Activated CD4-positive, alpha-beta T cell treated with anti-CD3 and anti-CD28 coated beads, Interleukin-2, amount 10 ng/mL, durations not matched to agents 7 days and 5 days (primary cell): Measurements from ENCODE around the gene GNAI2. TPM values are rescaled to one million over a fixed set of nuclear protein-coding genes. Genes with fewer than 3 reads are reported as not detected.
"Not testable (repeated sequence)": the region's sequence is repeated elsewhere in the genome, so short reads cannot be mapped to it uniquely, and the experiment has no call there.

Experiments used
- CTCF ChIA-PET: fragments of 350-600 bp; sonication (Branson Sonifier 250); formaldehyde crosslinking; loops from one replicate; lab custom pipeline; 2021; ENCODE audit warnings: antibody characterized with exemption; lab: Charles Lee
- POLR2A ChIA-PET: fragments of 350-600 bp; sonication (Branson Sonifier 250); formaldehyde crosslinking; loops from one replicate; lab custom pipeline; 2021; ENCODE audit warnings: antibody characterized with exemption; lab: Charles Lee
- DNase-seq: peaks from one replicate; pipeline ENCODE4 v3.0.0-alpha.2; 2020
- H3K27ac Mint-ChIP-seq: one replicate; pipeline ENCODE4 v1.8.0; 2021; ENCODE audit warnings: mild to moderate bottlenecking, moderate library complexity, mixed read lengths
- H3K27me3 Mint-ChIP-seq: one replicate; pipeline ENCODE4 v1.8.0; 2021; ENCODE audit warnings: mixed read lengths
- H3K36me3 Mint-ChIP-seq: one replicate; pipeline ENCODE4 v1.8.0; 2021; ENCODE audit warnings: low read depth, mixed read lengths
- H3K4me1 Mint-ChIP-seq: one replicate; pipeline ENCODE4 v1.8.0; 2021; ENCODE audit warnings: mixed read lengths
- H3K4me3 Mint-ChIP-seq: one replicate; pipeline ENCODE4 v1.8.0; 2021; ENCODE audit warnings: mild to moderate bottlenecking, moderate library complexity, mixed read lengths
- H3K9me3 Mint-ChIP-seq: one replicate; pipeline ENCODE4 v1.8.0; 2021; ENCODE audit warnings: mixed read lengths
- total RNA-seq, 2 experiments: library from RNA; stranded (reverse); gene quantifications; one replicate each; pipeline ENCODE4 v1.2.3, GENCODE V29; 2021

GNAI2 gene
- total RNA-seq, 2 experiments from 2014 or later: 489 to 524 TPM

DNA sequence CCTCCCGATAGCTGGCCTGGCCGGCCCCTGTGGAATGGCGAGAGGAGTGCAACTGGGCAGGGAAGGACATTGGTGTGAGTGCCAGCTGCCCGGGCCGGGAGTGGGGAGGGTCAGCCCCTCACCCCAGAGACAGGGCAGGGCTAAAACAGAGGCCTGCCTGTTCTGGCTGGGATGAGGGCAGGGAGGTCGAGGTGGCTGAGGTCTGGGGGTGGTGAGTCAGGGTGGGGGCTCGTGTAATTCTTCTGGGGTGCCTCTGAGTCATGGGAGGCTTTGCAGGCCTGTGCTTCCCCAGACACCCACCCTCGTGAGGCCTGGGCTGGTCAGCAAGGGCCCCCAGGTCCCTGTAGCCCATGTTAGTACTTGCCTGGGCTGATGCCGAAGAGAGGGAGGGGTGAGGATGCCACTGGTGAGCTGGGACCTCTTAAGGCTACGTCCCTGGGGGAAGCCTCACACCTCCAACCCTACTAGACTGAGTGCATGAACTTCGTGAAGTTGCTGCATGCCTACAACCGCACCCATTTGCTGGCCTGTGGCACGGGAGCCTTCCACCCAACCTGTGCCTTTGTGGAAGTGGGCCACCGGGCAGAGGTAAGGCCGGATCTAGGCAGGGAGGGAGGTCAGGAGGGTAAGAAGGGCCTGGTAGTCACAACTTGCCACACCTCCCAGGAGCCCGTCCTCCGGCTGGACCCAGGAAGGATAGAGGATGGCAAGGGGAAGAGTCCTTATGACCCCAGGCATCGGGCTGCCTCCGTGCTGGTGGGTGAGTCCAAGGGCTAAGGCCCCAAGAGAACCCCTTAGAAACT lies 34.6 kb downstream of the GNAI2 start:
- DNase-seq: no peak
- Mint-ChIP-seq H3K4me1 (peaks cover 29% of the 10 kb centered on the region), H3K9me3 (no peaks in the 10 kb centered on the region), H3K36me3 (no peaks in the 10 kb centered on the region), H3K4me3 (no peak overlapping the region), H3K27me3 (peaks cover 40% of the 10 kb centered on the region), H3K27ac (no peak overlapping the region)
- CTCF ChIA-PET: interaction anchor here (0.5 to 2.6 kb wide), 9 partner anchors 9 to 76 kb away, joined by 3 to 11 read pairs (median 6); partner anchors contain the start of gene GNAI2
- POLR2A ChIA-PET: no interaction called here

DNA sequence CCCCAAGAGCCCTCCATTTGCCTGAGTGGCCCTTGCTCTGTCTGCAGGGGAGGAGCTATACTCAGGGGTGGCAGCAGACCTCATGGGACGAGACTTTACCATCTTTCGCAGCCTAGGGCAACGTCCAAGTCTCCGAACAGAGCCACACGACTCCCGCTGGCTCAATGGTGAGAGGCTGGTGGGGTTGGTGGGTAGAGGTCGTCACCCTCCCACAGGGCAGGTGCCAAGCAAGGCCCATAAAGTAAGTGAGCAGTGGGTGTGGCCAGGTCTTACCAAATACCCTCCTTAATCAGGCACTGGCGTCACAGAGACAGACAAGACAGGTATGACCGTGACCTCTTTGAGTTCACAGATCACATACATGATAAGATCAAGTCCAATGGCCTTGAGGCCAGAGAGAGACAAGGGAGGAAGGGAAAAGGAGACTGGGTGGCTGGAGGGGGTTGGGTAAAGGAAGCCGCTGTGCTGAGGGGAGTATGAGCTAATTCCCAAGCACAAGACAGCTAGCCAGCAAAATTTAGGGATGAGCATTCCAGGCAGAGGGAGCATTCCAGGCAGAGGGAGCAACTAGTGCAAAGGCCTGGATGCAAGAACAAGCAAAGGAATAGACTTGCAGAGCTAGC lies 35.4 kb downstream of the GNAI2 start:
- Mint-ChIP-seq H3K4me3 (no peak overlapping the region), H3K27me3 (peaks cover 42% of the 10 kb centered on the region), H3K36me3 (no peaks in the 10 kb centered on the region), H3K27ac (peak overlapping the region; percentile 65), H3K9me3 (no peaks in the 10 kb centered on the region), H3K4me1 (peaks cover 35% of the 10 kb centered on the region)
- DNase-seq: no peak
- POLR2A ChIA-PET: no interaction called here
- CTCF ChIA-PET: interaction anchor here (1.0 to 2.6 kb wide), 11 partner anchors 8 to 77 kb away, joined by 3 to 11 read pairs (median 5); partner anchors contain the start of gene GNAI2

DNA sequence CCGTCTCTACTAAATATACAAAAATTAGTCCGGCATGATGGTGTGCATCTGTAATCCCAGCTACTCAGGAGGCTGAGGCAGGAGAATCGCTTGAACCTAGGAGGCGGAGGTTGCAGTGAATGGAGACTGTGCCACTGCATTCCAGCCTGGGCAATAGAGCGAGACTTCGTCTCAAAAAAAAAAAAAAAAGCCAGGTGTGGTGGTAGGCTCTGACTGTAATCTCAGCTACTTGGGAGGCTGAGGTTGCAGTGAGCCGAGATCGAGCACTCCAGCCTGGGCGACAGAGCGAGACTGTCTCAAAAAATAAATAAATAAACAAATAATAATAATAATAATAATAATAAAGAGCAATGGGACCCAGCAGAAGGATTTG lies 36.5 kb downstream of the GNAI2 start:
- H3K4me3 Mint-ChIP-seq, H3K27ac Mint-ChIP-seq, H3K9me3 Mint-ChIP-seq, H3K36me3 Mint-ChIP-seq, DNase-seq: not testable (repeated sequence)
- H3K27me3 Mint-ChIP-seq: peaks cover 43% of the 10 kb centered on the region
- H3K4me1 Mint-ChIP-seq: peaks cover 35% of the 10 kb centered on the region
- CTCF ChIA-PET: interaction anchor here (0.6 to 2.6 kb wide), 11 partner anchors 9 to 1071 kb away, joined by 3 to 11 read pairs (median 4); partner anchors contain the start of gene GNAI2
- POLR2A ChIA-PET: interaction anchor here (0.6 kb wide), 1 partner anchor 77 kb away, joined by 6 read pairs; no protein-coding TSS in a partner anchor

DNA sequence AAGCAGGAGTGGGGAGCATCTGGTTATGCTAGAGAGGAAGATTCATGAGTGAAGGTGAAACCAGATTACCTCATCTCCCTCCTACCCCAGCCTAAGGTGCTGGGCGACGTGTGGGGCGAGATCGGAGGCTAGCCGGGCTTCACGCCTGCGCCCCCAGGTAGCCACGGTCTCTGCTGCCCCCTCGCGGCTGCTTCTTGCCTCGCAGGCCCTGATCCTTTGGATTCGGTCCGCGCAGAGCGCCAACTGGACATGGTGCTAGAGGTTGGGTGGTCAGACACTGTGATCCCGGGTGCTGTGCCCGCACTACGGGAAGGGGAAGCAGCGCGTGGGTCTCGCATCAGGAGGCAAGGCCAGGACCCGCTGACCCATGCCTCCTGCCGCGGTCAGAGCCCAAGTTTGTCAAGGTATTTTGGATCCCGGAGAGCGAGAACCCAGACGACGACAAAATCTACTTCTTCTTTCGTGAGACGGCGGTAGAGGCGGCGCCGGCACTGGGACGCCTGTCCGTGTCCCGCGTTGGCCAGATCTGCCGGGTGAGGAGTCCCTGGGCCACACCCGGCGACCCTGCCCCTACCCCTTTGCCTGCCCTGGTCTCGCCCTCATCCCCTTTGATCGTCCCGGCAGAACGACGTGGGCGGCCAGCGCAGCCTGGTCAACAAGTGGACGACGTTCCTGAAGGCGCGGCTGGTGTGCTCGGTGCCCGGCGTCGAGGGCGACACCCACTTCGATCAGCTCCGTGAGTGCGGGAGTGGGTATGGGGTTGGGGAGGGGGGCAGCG lies 37.1 kb downstream of the GNAI2 start:
- Mint-ChIP-seq H3K36me3 (no peaks in the 10 kb centered on the region), H3K27ac (peak overlapping the region; percentile 26), H3K9me3 (no peaks in the 10 kb centered on the region), H3K4me3 (peak overlapping the region; percentile 54), H3K4me1 (peaks cover 35% of the 10 kb centered on the region), H3K27me3 (peaks cover 44% of the 10 kb centered on the region)
- CTCF ChIA-PET: interaction anchor here (0.6 to 2.9 kb wide), 8 partner anchors 9 to 1070 kb away, joined by 3 to 23 read pairs (median 4); no protein-coding TSS in a partner anchor
- DNase-seq: peak; percentile 87
- POLR2A ChIA-PET: interaction anchor here (0.5 to 0.6 kb wide), 2 partner anchors 77 to 161 kb away, joined by 3 to 6 read pairs; no protein-coding TSS in a partner anchor

DNA sequence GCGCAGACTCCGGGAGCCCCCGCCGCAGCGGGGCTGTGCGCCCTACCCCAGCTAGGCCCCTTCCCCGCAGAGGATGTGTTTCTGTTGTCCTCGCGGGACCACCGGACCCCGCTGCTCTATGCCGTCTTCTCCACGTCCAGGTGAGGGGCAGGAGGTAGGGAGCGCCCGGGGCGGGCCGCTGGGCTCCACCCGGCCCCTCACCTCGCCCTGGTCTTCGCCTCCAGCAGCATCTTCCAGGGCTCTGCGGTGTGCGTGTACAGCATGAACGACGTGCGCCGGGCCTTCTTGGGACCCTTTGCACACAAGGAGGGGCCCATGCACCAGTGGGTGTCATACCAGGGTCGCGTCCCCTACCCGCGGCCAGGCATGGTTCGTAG lies 37.7 kb downstream of the GNAI2 start:
- no peak overlapping the region for H3K4me3 Mint-ChIP-seq
- H3K9me3 Mint-ChIP-seq: no peaks in the 10 kb centered on the region
- ChIA-PET CTCF (interaction anchor here (0.8 to 2.9 kb wide), 2 partner anchors 10 to 80 kb away, joined by 3 to 23 read pairs; no protein-coding TSS in a partner anchor), POLR2A (interaction anchor here (0.5 kb wide), 1 partner anchor 162 kb away, joined by 3 read pairs; no protein-coding TSS in a partner anchor)
- DNase-seq: no peak
- H3K36me3 Mint-ChIP-seq: no peaks in the 10 kb centered on the region
- peaks cover 35% of the 10 kb centered on the region for H3K4me1 Mint-ChIP-seq
- H3K27ac Mint-ChIP-seq: no peak overlapping the region
- peaks cover 45% of the 10 kb centered on the region for H3K27me3 Mint-ChIP-seq

DNA sequence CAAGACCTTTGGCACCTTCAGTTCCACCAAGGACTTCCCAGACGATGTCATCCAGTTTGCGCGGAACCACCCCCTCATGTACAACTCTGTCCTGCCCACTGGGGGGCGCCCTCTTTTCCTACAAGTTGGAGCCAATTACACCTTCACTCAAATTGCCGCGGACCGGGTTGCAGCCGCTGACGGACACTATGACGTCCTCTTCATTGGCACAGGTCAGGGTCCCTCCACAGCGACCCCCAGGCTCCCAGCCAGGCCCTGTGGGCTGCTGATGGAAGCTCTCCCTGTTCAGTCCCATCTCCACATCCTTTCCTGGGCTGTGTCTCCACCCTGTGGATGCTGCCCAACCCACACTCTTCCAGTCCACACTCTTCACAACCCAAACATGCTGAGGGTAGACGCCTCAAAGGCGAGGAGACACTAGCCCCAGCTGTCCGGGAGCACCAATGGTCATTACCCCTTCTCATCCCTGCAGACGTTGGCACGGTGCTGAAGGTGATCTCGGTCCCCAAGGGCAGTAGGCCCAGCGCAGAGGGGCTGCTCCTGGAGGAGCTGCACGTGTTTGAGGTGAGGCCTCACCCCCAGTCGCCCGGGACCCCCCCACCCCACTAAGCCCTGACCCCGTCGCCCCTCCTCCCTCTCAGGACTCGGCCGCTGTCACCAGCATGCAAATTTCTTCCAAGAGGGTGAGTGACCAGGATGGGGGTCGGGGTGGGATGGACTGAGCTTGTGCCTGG lies 38.5 kb downstream of the GNAI2 start:
- H3K36me3 Mint-ChIP-seq: no peaks in the 10 kb centered on the region
- peaks cover 44% of the 10 kb centered on the region for H3K27me3 Mint-ChIP-seq
- H3K9me3 Mint-ChIP-seq: no peaks in the 10 kb centered on the region
- H3K4me1 Mint-ChIP-seq: peaks cover 35% of the 10 kb centered on the region
- ChIA-PET POLR2A (no interaction called here), CTCF (interaction anchor here (0.6 to 2.9 kb wide), 14 partner anchors 11 to 85 kb away, joined by 3 to 23 read pairs (median 4); partner anchors contain the start of genes GNAI2 and IFRD2)
- peak; percentile 82 for DNase-seq
- peak overlapping the region; percentile 48 for H3K4me3 Mint-ChIP-seq
- H3K27ac Mint-ChIP-seq: peak overlapping the region; percentile 69

DNA sequence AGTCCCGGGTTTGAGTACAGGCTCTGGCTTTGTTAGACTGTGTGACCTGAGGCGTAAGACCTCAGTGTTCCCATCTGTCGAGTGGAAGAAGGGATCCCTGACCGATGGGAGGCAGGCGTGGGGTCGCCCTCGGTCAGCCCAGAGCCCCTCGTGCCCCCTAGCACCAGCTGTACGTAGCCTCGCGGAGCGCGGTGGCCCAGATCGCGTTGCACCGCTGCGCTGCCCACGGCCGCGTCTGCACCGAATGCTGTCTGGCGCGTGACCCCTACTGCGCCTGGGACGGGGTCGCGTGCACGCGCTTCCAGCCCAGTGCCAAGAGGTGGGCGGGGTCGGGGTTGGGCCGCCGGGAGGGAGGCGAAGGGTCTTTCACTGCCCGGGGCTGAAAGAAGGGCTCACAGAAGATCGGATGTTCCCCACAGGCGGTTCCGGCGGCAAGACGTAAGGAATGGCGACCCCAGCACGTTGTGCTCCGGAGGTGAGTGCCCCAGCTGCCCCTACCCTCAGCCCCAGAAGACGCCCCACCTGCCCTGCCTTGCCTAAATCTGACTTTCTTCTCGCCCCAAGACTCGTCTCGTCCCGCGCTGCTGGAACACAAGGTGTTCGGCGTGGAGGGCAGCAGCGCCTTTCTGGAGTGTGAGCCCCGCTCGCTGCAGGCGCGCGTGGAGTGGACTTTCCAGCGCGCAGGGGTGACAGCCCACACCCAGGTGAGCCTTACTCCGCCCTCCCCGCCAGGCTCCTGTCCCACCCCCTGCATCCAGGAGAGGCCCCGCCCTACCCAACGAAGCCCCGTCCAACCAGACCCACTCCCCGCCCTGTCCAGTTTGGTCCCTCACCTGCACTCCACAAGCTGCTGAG lies 39.4 kb downstream of the GNAI2 start:
- Mint-ChIP-seq H3K27ac (no peak overlapping the region), H3K4me3 (peak overlapping the region; percentile 32), H3K4me1 (peaks cover 35% of the 10 kb centered on the region), H3K27me3 (peaks cover 44% of the 10 kb centered on the region), H3K36me3 (no peaks in the 10 kb centered on the region), H3K9me3 (no peaks in the 10 kb centered on the region)
- no peak for DNase-seq
- ChIA-PET POLR2A (no interaction called here), CTCF (interaction anchor here (0.6 to 2.9 kb wide), 18 partner anchors 12 to 734 kb away, joined by 3 to 23 read pairs (median 4); partner anchors contain the start of genes GNAI2, HYAL3, IFRD2 and NAA80)

DNA sequence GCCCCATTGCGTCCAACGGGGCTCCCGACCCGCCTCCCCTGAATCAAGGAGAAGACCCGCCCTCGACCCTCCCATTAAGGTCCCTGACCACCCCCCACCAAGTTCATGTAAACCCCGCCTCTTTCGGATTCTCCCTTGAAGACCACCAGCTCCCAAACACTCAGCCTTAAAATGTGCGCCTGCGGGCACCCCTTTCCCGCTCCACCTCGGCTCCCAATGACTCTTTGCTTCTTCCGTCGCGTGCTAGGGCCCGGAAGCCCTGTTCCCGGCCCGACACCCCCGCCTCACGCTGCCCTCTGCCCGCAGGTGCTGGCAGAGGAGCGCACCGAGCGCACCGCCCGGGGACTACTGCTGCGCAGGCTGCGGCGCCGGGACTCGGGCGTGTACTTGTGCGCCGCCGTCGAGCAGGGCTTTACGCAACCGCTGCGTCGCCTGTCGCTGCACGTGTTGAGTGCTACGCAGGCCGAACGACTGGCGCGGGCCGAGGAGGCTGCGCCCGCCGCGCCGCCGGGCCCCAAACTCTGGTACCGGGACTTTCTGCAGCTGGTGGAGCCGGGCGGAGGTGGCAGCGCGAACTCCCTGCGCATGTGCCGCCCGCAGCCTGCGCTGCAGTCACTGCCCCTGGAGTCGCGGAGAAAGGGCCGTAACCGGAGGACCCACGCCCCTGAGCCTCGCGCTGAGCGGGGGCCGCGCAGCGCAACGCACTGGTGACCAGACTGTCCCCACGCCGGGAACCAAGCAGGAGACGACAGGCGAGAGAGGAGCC lies 40.2 kb downstream of the GNAI2 start:
- H3K27me3 Mint-ChIP-seq: peaks cover 44% of the 10 kb centered on the region
- ChIA-PET CTCF (interaction anchor here (0.6 to 2.9 kb wide), 7 partner anchors 19 to 735 kb away, joined by 3 to 23 read pairs (median 5); partner anchors contain the start of genes GNAI2, HYAL3 and NAA80), POLR2A (no interaction called here)
- H3K36me3 Mint-ChIP-seq: no peaks in the 10 kb centered on the region
- no peak overlapping the region for H3K4me3 Mint-ChIP-seq
- peak; percentile 51 for DNase-seq
- peaks cover 35% of the 10 kb centered on the region for H3K4me1 Mint-ChIP-seq
- H3K9me3 Mint-ChIP-seq: no peaks in the 10 kb centered on the region
- H3K27ac Mint-ChIP-seq: peak overlapping the region; percentile 9

DNA sequence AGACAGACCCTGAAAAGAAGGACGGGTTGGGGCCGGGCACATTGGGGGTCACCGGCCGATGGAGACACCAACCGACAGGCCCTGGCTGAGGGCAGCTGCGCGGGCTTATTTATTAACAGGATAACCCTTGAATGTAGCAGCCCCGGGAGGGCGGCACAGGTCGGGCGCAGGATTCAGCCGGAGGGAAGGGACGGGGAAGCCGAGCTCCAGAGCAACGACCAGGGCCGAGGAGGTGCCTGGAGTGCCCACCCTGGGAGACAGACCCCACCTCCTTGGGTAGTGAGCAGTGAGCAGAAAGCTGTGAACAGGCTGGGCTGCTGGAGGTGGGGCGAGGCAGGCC lies 40.7 kb downstream of the GNAI2 start:
- POLR2A ChIA-PET: no interaction called here

DNA sequence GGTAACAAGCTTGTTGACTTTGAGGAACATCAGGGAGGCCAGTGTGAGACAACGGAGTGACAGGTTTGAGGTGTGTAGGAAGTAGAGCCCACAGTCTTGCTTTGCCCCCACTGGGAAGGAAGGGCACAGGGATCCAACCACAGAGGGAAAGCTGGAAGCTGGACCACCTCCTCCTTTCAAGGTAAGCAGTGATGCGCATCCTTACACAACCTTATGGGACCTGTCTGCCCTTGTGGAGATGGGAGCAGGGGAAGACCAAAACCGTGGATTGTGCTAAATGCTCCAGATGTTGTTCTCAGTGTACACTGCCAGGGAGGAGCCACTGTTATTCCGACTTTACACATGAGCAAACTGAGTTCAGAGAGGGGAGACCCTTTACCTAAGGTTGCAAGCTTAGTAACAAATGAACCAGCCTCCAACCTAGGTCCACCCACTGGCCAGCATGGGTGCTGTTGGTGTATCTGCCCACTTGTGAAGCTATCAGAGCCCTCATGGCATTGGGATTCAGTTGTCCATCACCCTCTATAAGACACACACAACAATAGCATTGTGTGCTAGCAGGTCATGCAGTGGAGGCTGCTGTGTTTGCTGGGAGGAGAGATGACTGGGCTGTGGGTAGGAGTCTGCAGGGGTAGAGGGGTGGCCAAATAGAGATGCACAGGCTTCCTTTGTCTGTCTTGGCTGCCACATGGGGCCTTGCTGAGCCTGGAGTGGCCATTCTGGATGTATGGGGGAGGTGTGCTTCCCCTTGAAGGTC lies 42.3 kb downstream of the GNAI2 start:
- Mint-ChIP-seq H3K27ac (no peak overlapping the region), H3K9me3 (no peaks in the 10 kb centered on the region), H3K27me3 (peaks cover 39% of the 10 kb centered on the region), H3K4me3 (no peak overlapping the region), H3K36me3 (no peaks in the 10 kb centered on the region), H3K4me1 (peaks cover 21% of the 10 kb centered on the region)
- no peak for DNase-seq
- ChIA-PET POLR2A (no interaction called here), CTCF (interaction anchor here (0.6 to 2.4 kb wide), 5 partner anchors 10 to 272 kb away, joined by 3 to 9 read pairs (median 6); no protein-coding TSS in a partner anchor)

More for the DNA sequence above, 40.7 kb downstream of the GNAI2 start:
- Mint-ChIP-seq H3K27me3 (peaks cover 44% of the 10 kb centered on the region), H3K27ac (no peak overlapping the region), H3K4me1 (peaks cover 29% of the 10 kb centered on the region), H3K4me3 (no peak overlapping the region), H3K36me3 (no peaks in the 10 kb centered on the region), H3K9me3 (no peaks in the 10 kb centered on the region)
- CTCF ChIA-PET: interaction anchor here (0.6 to 1.9 kb wide), 3 partner anchors 20 to 493 kb away, joined by 5 to 6 read pairs (median 6); partner anchors contain the start of genes HYAL3 and NAA80
- no peak for DNase-seq
